CD14-positive monocyte (primary cell): ENCODE results near the gene CCN6. TPM values are rescaled to one million over a fixed set of nuclear protein-coding genes. Genes with fewer than 3 reads are reported as not detected.
A peak's percentile ranks its signal among the peaks of the same experiment; 100 is the strongest.
"Not testable (repeated sequence)": the region's sequence is repeated elsewhere in the genome, so short reads cannot be mapped to it uniquely, and the experiment has no call there.

ENCODE experiments used
- DNase-seq, 3 donors: peaks; one replicate each; pipeline ENCODE4 v3.0.0-alpha.2; 2011 to 2022
- H2AFZ ChIP-seq: 2 replicates; pipeline ENCODE4 v1.6.0; 2012; ENCODE audit warnings: mild to moderate bottlenecking, low read depth, low read length, inconsistent platforms; ENCODE audit not compliant: insufficient read depth, poor library complexity, severe bottlenecking
- H3K27ac ChIP-seq, 2 donors: 1 replicate in 1 of 2; 2 replicates in 1 of 2; pipeline ENCODE4 v1.5.1; 2012 to 2013; ENCODE audit warnings: low read length in 2 of 2, control low read depth in 1 of 2, inconsistent platforms in 1 of 2, low read depth in 1 of 2, mild to moderate bottlenecking in 1 of 2
- H3K27me3 ChIP-seq, 2 donors: one replicate each; pipeline versions ENCODE4 v1.6.0 to v1.6.1; 2011 to 2013; ENCODE audit warnings: low read length in 2 of 2; ENCODE audit not compliant: control insufficient read depth in 2 of 2, insufficient read depth in 2 of 2
- H3K36me3 ChIP-seq, 2 donors: replicated peaks in 1 of 2; 1 replicate in 1 of 2; 2 replicates in 1 of 2; pipeline versions ENCODE4 v1.5.1 to v1.6.1; 2012 to 2013; ENCODE audit warnings: low read length in 2 of 2, control low read depth in 1 of 2, inconsistent platforms in 1 of 2, mild to moderate bottlenecking in 1 of 2; ENCODE audit not compliant: insufficient read depth in 2 of 2, control insufficient read depth in 1 of 2
- H3K4me1 ChIP-seq, 2 donors: 1 replicate in 1 of 2; 2 replicates in 1 of 2; pipeline versions ENCODE4 v1.5.1 to v1.6.1; 2012 to 2013; ENCODE audit warnings: low read length in 2 of 2, control low read depth in 1 of 2, inconsistent platforms in 1 of 2, mild to moderate bottlenecking in 1 of 2, moderate library complexity in 1 of 2; ENCODE audit not compliant: insufficient read depth in 2 of 2, control insufficient read depth in 1 of 2
- H3K4me2 ChIP-seq: replicated peaks from 2 replicates; pipeline ENCODE3; 2012; ENCODE audit warnings: low read length, moderate library complexity, mild to moderate bottlenecking; ENCODE audit not compliant: poor library complexity, severe bottlenecking; ENCODE audit errors: extremely low read depth
- H3K4me3 ChIP-seq, 3 experiments: fragments of 200-600 bp in 1 of 3; sonication (generic) in 1 of 3; replicated peaks in 1 of 3; 1 replicate in 2 of 3; 2 replicates in 1 of 3; pipeline ENCODE4 v1.5.1; 2011 to 2013; ENCODE audit warnings: low read length in 3 of 3, mild to moderate bottlenecking in 3 of 3, control low read depth in 2 of 3, low read depth in 2 of 3, inconsistent platforms in 1 of 3, moderate library complexity in 1 of 3
- H3K79me2 ChIP-seq: 2 replicates; pipeline ENCODE4 v1.6.0; 2012; ENCODE audit warnings: mild to moderate bottlenecking, control low read depth, inconsistent platforms, low read length, moderate library complexity; ENCODE audit not compliant: insufficient read depth
- H3K9ac ChIP-seq: 2 replicates; pipeline ENCODE4 v1.6.0; 2017; ENCODE audit warnings: low read length, mild to moderate bottlenecking; ENCODE audit not compliant: insufficient read depth, poor library complexity, severe bottlenecking
- H3K9me3 ChIP-seq, 2 donors: replicated peaks in 1 of 2; 1 replicate in 1 of 2; 2 replicates in 1 of 2; pipeline versions ENCODE4 v1.5.1 to v1.6.1; 2012 to 2013; ENCODE audit warnings: low read length in 2 of 2, control low read depth in 1 of 2; ENCODE audit not compliant: control insufficient read depth in 1 of 2, insufficient read depth in 1 of 2
- H4K20me1 ChIP-seq: 2 replicates; pipeline ENCODE4 v1.6.0; 2012; ENCODE audit warnings: mild to moderate bottlenecking, low read length, control low read depth, moderate library complexity; ENCODE audit not compliant: insufficient read depth
- H3K27ac Mint-ChIP-seq, 7 donors: one replicate each; pipeline ENCODE4 v1.8.0; 2020; ENCODE audit warnings: mild to moderate bottlenecking in 7 of 7, mixed read lengths in 7 of 7, moderate library complexity in 6 of 7, inconsistent platforms in 2 of 7
- H3K27me3 Mint-ChIP-seq, 3 donors: one replicate each; pipeline ENCODE4 v1.8.0; 2021 to 2022; ENCODE audit warnings: low read depth in 3 of 3, mild to moderate bottlenecking in 3 of 3, mixed read lengths in 3 of 3, moderate library complexity in 3 of 3, inconsistent platforms in 1 of 3
- H3K36me3 Mint-ChIP-seq, 2 donors: one replicate each; pipeline ENCODE4 v1.8.0; 2020; ENCODE audit warnings: mixed read lengths in 2 of 2, inconsistent platforms in 1 of 2, mild to moderate bottlenecking in 1 of 2
- H3K4me1 Mint-ChIP-seq: one replicate; pipeline ENCODE4 v1.8.0; 2020; ENCODE audit warnings: mild to moderate bottlenecking, mixed read lengths
- H3K4me3 Mint-ChIP-seq, 2 donors: one replicate each; pipeline ENCODE4 v1.8.0; 2020; ENCODE audit warnings: mild to moderate bottlenecking in 2 of 2, mixed read lengths in 2 of 2, moderate library complexity in 1 of 2
- H3K9me3 Mint-ChIP-seq, 7 donors: one replicate each; pipeline ENCODE4 v1.8.0; 2020 to 2022; ENCODE audit warnings: mixed read lengths in 7 of 7, mild to moderate bottlenecking in 6 of 7, moderate library complexity in 6 of 7, inconsistent platforms in 2 of 7
- WGBS: methylation state at CpG from one replicate; pipeline ENCODE4 v1.1.5; 2013; ENCODE audit warnings: missing lambda C conversion rate; ENCODE audit not compliant: insufficient coverage; 5-methylcytosine and 5-hydroxymethylcytosine counted together
- intact Hi-C, 2 donors: fragments of 100-400 bp; cut with micrococcal nuclease; formaldehyde crosslinking; loops; one replicate each; pipeline versions ENCODE4 v1.15.0 to v1.15.1; 2023
- polyA plus RNA-seq, 3 donors: library from polyadenylated mRNA; depleted of rRNA in 1 of 3; unstranded in 2 of 3; stranded (reverse) in 1 of 3; fragments of 300-500 nt in 2 of 3; fragments of >200 nt in 1 of 3; fragmentation: Illumina TruSeq in 2 of 3; gene quantifications; 1 replicate in 2 of 3; 2 replicates in 1 of 3; pipeline ENCODE4 v1.2.3, GENCODE V29; 2012 to 2021
- TF ChIP-seq, protein P1 (sequence below): fragments of 200-600 bp; IDR thresholded peaks from one replicate; pipeline ENCODE4 v1.8.0; 2022; ENCODE audit warnings: antibody characterized with exemption, mild to moderate bottlenecking

Gene CCN6
- polyA plus RNA-seq, 3 donors, result not detected

DNA sequence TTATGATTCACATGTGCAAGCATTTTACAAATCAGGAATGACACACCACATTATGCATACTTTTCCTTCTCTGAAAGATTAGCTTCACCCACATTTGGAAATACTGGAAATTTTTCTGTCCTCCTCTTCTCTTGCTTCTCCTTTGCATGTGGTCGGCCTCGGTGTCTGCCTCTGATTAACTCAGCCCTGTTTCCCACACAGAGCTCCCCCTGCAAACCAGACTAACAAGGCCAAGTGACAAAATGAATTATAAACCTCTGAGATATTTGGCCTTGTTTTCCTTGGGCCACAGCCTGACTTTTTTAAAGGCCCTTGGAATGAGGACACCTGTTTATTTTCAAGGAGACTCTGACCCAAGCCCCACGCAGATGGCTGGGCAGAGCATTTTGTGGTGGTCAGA is 9.0 kb upstream of the CCN6 start:
- no peaks in the 10 kb centered on the region for H3K9me3 ChIP-seq
- H3K4me2 ChIP-seq, result no peak overlapping the region
- H3K4me3 Mint-ChIP-seq, result no peak overlapping the region
- H2AFZ ChIP-seq, result no peak overlapping the region
- no peaks in the 10 kb centered on the region for H3K36me3 ChIP-seq
- H3K4me1 Mint-ChIP-seq, result peaks cover 10% of the 10 kb centered on the region
- peak in 1 of 3 donors; percentile 26 for DNase-seq
- intact Hi-C loops, result loop anchor here in 1 of 2 donors (5.0 kb wide), 1 partner anchor 333 kb away; no protein-coding TSS in a partner anchor
- H3K27ac ChIP-seq, result no peak overlapping the region
- TF ChIP-seq, protein P1, sequence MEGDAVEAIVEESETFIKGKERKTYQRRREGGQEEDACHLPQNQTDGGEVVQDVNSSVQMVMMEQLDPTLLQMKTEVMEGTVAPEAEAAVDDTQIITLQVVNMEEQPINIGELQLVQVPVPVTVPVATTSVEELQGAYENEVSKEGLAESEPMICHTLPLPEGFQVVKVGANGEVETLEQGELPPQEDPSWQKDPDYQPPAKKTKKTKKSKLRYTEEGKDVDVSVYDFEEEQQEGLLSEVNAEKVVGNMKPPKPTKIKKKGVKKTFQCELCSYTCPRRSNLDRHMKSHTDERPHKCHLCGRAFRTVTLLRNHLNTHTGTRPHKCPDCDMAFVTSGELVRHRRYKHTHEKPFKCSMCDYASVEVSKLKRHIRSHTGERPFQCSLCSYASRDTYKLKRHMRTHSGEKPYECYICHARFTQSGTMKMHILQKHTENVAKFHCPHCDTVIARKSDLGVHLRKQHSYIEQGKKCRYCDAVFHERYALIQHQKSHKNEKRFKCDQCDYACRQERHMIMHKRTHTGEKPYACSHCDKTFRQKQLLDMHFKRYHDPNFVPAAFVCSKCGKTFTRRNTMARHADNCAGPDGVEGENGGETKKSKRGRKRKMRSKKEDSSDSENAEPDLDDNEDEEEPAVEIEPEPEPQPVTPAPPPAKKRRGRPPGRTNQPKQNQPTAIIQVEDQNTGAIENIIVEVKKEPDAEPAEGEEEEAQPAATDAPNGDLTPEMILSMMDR, result no peak
- H3K4me1 ChIP-seq, result peaks cover 3 to 7% of the 10 kb centered on the region in 2 donors
- no peaks in the 10 kb centered on the region for H3K36me3 Mint-ChIP-seq
- H3K27me3 Mint-ChIP-seq, result peaks cover 0 to 3% (median 0%) of the 10 kb centered on the region in 3 donors
- H3K27me3 ChIP-seq, result no peaks in the 10 kb centered on the region
- no peak overlapping the region for H3K4me3 ChIP-seq
- no peaks in the 10 kb centered on the region for H4K20me1 ChIP-seq
- WGBS, result 92% methylated on average over 2 of the region's 3 CpGs
- H3K27ac Mint-ChIP-seq, result no peak overlapping the region
- peaks cover 0 to 3% (median 0%) of the 10 kb centered on the region in 7 donors for H3K9me3 Mint-ChIP-seq
- H3K9ac ChIP-seq, result no peak overlapping the region
- H3K79me2 ChIP-seq, result no peaks in the 10 kb centered on the region

DNA sequence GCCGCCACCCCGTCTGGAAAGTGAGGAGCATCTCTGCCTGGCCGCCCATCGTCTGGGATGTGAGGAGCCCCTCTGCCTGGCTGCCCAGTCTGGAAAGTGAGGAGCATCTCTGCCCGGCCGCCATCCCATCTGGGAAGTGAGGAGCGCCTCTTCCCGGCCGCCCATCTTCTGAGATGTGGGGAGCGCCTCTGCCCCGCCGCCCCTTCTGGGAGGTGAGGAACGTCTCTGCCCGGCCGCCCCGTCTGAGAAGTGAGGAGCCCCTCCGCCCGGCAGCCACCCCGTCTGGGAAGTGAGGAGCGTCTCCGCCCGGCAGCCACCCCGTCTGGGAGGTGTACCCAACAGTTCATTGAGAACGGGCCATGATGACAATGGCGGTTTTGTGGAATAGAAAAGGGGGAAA is 6.4 kb upstream of the CCN6 start:
- H4K20me1 ChIP-seq, H3K4me2 ChIP-seq, H3K4me3 Mint-ChIP-seq, H3K4me1 Mint-ChIP-seq, H3K9ac ChIP-seq, H3K27ac ChIP-seq, H3K4me3 ChIP-seq, DNase-seq, H3K36me3 ChIP-seq, H3K27me3 ChIP-seq, H3K4me1 ChIP-seq, H3K27ac Mint-ChIP-seq, H3K9me3 ChIP-seq, H2AFZ ChIP-seq, intact Hi-C loops, H3K9me3 Mint-ChIP-seq, H3K27me3 Mint-ChIP-seq, H3K79me2 ChIP-seq, H3K36me3 Mint-ChIP-seq: not testable (repeated sequence)
- WGBS, result 96% methylated on average over 19 of the region's 25 CpGs
